HepG2 (cell line): ENCODE results near the gene RPF1. TPM values are rescaled to one million over a fixed set of nuclear protein-coding genes. Genes with fewer than 3 reads are reported as not detected.
A peak's percentile ranks its signal among the peaks of the same experiment; 100 is the strongest.

ENCODE experiments used
- ASH2L ChIP-seq: fragments of 300-600, 200-600 bp; sonication (generic); IDR thresholded peaks from 2 replicates; pipeline ENCODE4 v1.7.0; 2017; ENCODE audit warnings: low read depth, mild to moderate bottlenecking, moderate library complexity, mixed read lengths, low read length; ENCODE audit not compliant: insufficient read length
- BCL6 ChIP-seq: IDR thresholded peaks from 2 replicates; pipeline ENCODE4 v1.6.1; 2016; ENCODE audit warnings: missing genetic modification reagents, missing compliant biosample characterization
- DRAP1 ChIP-seq: IDR thresholded peaks from 2 replicates; pipeline ENCODE4 v1.6.1; 2016; ENCODE audit warnings: missing genetic modification reagents, missing compliant biosample characterization
- FOXK1 ChIP-seq: sonication (generic); formaldehyde crosslinking; IDR thresholded peaks from 2 replicates; pipeline ENCODE4 v1.4.0; 2020; ENCODE audit warnings: low read depth, missing genetic modification reagents, borderline replicate concordance
- GATA4 ChIP-seq: sonication (generic); IDR thresholded peaks from 2 replicates; pipeline ENCODE4 v1.6.1; 2016; ENCODE audit warnings: antibody characterized with exemption, low read depth, borderline replicate concordance
- GPN1 ChIP-seq: sonication (generic); formaldehyde crosslinking; IDR thresholded peaks from 2 replicates; pipeline ENCODE4 v1.5.1; 2020; ENCODE audit warnings: missing genetic modification reagents, borderline replicate concordance
- HNF4A ChIP-seq: sonication (generic); formaldehyde crosslinking; IDR thresholded peaks from 2 replicates; pipeline ENCODE4 v1.4.0; 2020; ENCODE audit warnings: missing genetic modification reagents
- MBNL3 ChIP-seq: fragments of 250-450 bp; sonication (Bioruptor Pico); conservative IDR thresholded peaks from 2 replicates; pipeline ENCODE4 v1.8.0; 2022; ENCODE audit warnings: mild to moderate bottlenecking, inconsistent platforms
- NKX3-1 ChIP-seq: sonication (generic); formaldehyde crosslinking; IDR thresholded peaks from 2 replicates; pipeline ENCODE4 v1.5.0; 2020; ENCODE audit warnings: missing genetic modification reagents
- SMC3 ChIP-seq: IDR thresholded peaks from 2 replicates; pipeline ENCODE4 v1.6.1; 2011; ENCODE audit warnings: low read length, improper control_type of control experiment
- SNAI1 ChIP-seq: sonication (generic); formaldehyde crosslinking; IDR thresholded peaks from 2 replicates; pipeline ENCODE4 v1.5.0; 2020; ENCODE audit warnings: mild to moderate bottlenecking, missing genetic modification reagents, borderline replicate concordance
- SP1 ChIP-seq, 2 experiments: fragments of 450-650 bp in 1 of 2; sonication (generic) in 1 of 2; formaldehyde crosslinking in 1 of 2; IDR thresholded peaks; 2 replicates each; pipeline versions ENCODE4 v1.4.0 to v1.6.1; 2016 to 2020; ENCODE audit warnings: missing genetic modification reagents in 1 of 2
- THRA ChIP-seq: sonication (generic); formaldehyde crosslinking; IDR thresholded peaks from 2 replicates; pipeline ENCODE4 v1.4.0; 2020; ENCODE audit warnings: missing genetic modification reagents, borderline replicate concordance
- XRCC5 ChIP-seq: fragments of 200-400 bp; formaldehyde crosslinking; optimal IDR thresholded peaks from 2 replicates; pipeline ENCODE3; 2017; ENCODE audit warnings: mild to moderate bottlenecking, low read length
- ZBTB21 ChIP-seq: sonication (generic); formaldehyde crosslinking; IDR thresholded peaks from 2 replicates; pipeline ENCODE4 v1.4.0; 2020; ENCODE audit warnings: missing genetic modification reagents
- ZNF546 ChIP-seq: sonication (generic); formaldehyde crosslinking; conservative IDR thresholded peaks from 2 replicates; pipeline ENCODE4 v1.8.1; 2023; ENCODE audit warnings: mild to moderate bottlenecking, missing genetic modification reagents
- ZNF615 ChIP-seq: sonication (generic); formaldehyde crosslinking; IDR thresholded peaks from 2 replicates; pipeline ENCODE4 v1.5.0; 2020; ENCODE audit warnings: mild to moderate bottlenecking, missing genetic modification reagents, borderline replicate concordance
- ZNF660 ChIP-seq: sonication (generic); formaldehyde crosslinking; IDR thresholded peaks from 2 replicates; pipeline ENCODE4 v1.5.1; 2020; ENCODE audit warnings: mild to moderate bottlenecking, low read depth, missing genetic modification reagents, borderline replicate concordance
- polyA plus RNA-seq, 8 experiments: library from polyadenylated mRNA; depleted of rRNA in 3 of 8; stranded (reverse) in 7 of 8; unstranded in 1 of 8; fragments of >200 nt; fragmentation: Illumina TruSeq in 4 of 8; extraction: Trizol in 4 of 8; gene quantifications; 2 replicates each; pipeline versions ENCODE4 v1.2.1 to v1.2.3, GENCODE V29; 2011 to 2016; ENCODE audit warnings: low read depth in 4 of 8, missing spikeins in 1 of 8, mixed read lengths in 1 of 8; ENCODE audit not compliant: insufficient read depth in 1 of 8
- total RNA-seq, 5 experiments: library from RNA; depleted of rRNA; stranded (reverse); fragments of >200 nt; fragmentation: Illumina TruSeq; extraction: Trizol; gene quantifications; 2 replicates each; pipeline ENCODE4 v1.2.3, GENCODE V29; 2016; ENCODE audit warnings: low read depth in 1 of 5
- TF ChIP-seq, protein P1 (sequence below): sonication (generic); formaldehyde crosslinking; IDR thresholded peaks from 2 replicates; pipeline ENCODE4 v1.5.1; 2020; ENCODE audit warnings: mild to moderate bottlenecking, missing genetic modification reagents

The RPF1 gene
- total and polyA plus RNA-seq, 2 of the 13 experiments (the other 11 are each of a cell fraction or from before 2014, with no cell fraction given), result 23.0 to 39.0 TPM

DNA sequence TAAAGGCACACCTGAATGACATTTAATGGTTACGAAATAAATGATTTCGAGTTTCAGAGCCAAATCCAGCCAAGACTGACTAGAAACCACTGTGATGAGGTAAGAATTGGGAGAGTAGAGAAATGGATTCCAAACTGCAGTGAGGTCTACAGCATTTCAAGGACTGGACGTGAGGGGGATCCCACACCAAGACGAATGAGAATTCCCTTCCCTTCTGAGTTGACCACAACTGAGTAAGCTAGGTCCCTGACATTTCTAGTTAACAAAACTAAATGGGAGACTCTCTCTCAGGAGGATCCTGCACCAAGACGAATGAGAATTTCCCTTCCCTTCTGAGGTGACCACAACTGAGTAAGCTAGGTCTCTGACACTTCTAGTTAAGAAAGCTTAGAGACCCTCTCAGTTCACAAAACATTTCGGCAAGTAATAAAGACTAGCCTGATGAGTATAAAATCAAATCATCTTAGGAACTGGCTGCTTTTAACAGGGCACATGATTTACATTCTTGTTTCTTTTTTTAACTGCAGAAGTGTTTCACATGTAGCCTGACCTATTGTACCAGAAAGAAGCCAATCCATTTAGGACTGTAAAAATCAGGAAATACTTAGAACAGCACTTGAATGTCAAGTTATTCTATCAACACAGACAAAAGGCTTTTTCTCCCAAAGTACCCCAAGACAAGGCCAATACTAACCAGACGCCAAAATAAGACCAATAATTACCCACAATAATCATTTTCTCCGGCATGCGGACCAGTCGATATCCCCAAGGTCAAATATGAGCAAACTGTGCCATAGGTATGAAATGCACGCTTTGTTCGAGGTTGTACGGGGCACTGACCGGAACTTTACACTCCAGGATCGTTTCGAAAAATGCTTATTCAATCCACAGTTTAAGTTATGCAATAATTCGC is 25.8 kb downstream of the RPF1 start (continued):
- 0 out of 2 replicates have a peak, but pooled peaks have one; percentile 18 for TF ChIP-seq THRA (CRISPR knock-in tag)
- TF ChIP-seq SNAI1 (CRISPR knock-in tag), result no peak
- TF ChIP-seq BCL6 (CRISPR knock-in tag), result peak; percentile 89
- TF ChIP-seq ZNF615, result no peak
- peak; percentile 83 for TF ChIP-seq HNF4A (CRISPR knock-in tag)
- no peak for TF ChIP-seq DRAP1 (CRISPR knock-in tag)
- TF ChIP-seq ZBTB21 (CRISPR knock-in tag), result no peak
- TF ChIP-seq XRCC5, result no peak
- TF ChIP-seq ZNF660, result no peak
- TF ChIP-seq, protein P1, sequence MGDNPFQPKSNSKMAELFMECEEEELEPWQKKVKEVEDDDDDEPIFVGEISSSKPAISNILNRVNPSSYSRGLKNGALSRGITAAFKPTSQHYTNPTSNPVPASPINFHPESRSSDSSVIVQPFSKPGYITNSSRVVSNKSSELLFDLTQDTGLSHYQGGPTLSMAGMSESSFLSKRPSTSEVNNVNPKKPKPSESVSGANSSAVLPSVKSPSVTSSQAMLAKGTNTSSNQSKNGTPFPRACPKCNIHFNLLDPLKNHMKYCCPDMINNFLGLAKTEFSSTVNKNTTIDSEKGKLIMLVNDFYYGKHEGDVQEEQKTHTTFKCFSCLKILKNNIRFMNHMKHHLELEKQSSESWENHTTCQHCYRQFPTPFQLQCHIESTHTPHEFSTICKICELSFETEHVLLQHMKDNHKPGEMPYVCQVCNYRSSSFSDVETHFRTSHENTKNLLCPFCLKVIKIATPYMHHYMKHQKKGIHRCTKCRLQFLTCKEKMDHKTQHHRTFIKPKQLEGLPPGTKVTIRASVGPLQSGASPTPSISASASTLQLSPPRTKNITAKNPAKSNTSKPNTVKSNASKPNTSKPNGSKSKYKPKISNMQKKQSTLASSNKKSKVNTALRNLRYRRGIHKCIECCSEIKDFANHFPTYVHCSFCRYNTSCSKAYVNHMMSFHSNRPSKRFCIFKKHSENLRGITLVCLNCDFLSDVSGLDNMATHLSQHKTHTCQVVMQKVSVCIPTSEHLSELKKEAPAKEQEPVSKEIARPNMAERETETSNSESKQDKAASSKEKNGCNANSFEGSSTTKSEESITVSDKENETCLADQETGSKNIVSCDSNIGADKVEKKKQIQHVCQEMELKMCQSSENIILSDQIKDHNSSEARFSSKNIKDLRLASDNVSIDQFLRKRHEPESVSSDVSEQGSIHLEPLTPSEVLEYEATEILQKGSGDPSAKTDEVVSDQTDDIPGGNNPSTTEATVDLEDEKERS (CRISPR knock-in tag), result no peak
- TF ChIP-seq SMC3, result 0 out of 2 replicates have a peak, but pooled peaks have one; percentile 6
- TF ChIP-seq ZNF546 (CRISPR knock-in tag), result no peak
- no peak for TF ChIP-seq MBNL3 (CRISPR knock-in tag)
- no peak for TF ChIP-seq FOXK1 (CRISPR knock-in tag)
- no peak; the same call in 1 of the 2 replicates for TF ChIP-seq NKX3-1 (CRISPR knock-in tag)
- TF ChIP-seq SP1 (IDR thresholded peaks at IDR 0.05), result no peak
- TF ChIP-seq SP1 (CRISPR knock-in tag; IDR thresholded peaks at IDR 0.05), result no peak
- no peak for TF ChIP-seq GPN1 (CRISPR knock-in tag)
- no peak for TF ChIP-seq ASH2L
- no peak for TF ChIP-seq GATA4
